GM12878 (cell line): ENCODE data around the gene ANKRD65.
"Not testable (repeated sequence)": the region's sequence is repeated elsewhere in the genome, so short reads cannot be mapped to it uniquely, and the experiment has no call there.

Experiments
- ATF7 ChIP-seq: fragments of 450-650 bp; IDR thresholded peaks from 2 replicates; pipeline ENCODE4 v1.6.1; 2016; ENCODE audit warnings: low read depth, mild to moderate bottlenecking
- ELK1 ChIP-seq: IDR thresholded peaks from 2 replicates; pipeline ENCODE4 v1.6.1; 2012; ENCODE audit warnings: low read depth, low read length, improper control_type of control experiment
- ESRRA ChIP-seq: IDR thresholded peaks from 2 replicates; pipeline ENCODE4 v1.6.1; 2012; ENCODE audit warnings: mild to moderate bottlenecking, low read length, improper control_type of control experiment
- KDM1A ChIP-seq: fragments of 200-600 bp; sonication (generic); IDR thresholded peaks from 2 replicates; pipeline ENCODE4 v1.6.1; 2016; ENCODE audit warnings: borderline replicate concordance
- MAX ChIP-seq: IDR thresholded peaks from 2 replicates; pipeline ENCODE4 v1.6.1; 2012; ENCODE audit warnings: low read depth, low read length, improper control_type of control experiment
- SP1 ChIP-seq: IDR thresholded peaks from one replicate; pipeline ENCODE4 v1.6.1; 2011; ENCODE audit warnings: low read depth, low read length
- TF ChIP-seq, protein P1 (sequence below), 3 experiments: IDR thresholded peaks in 2 of 3; conservative IDR thresholded peaks in 1 of 3; 2 replicates each; pipeline ENCODE4 v1.5.1; 2011; ENCODE audit warnings: low read depth in 3 of 3, low read length in 3 of 3, mild to moderate bottlenecking in 3 of 3, control low read depth in 2 of 3, moderate library complexity in 2 of 3, inconsistent platforms in 1 of 3, mixed read lengths in 1 of 3; ENCODE audit not compliant: control insufficient read depth in 2 of 3, insufficient read depth in 1 of 3; ENCODE audit errors: extremely low read depth in 1 of 3

GRCh38 chr1:1459156-1459555 is 38.1 kb upstream of the ANKRD65 start:
- not testable (repeated sequence) for TF ChIP-seq ELK1, ATF7, ESRRA, MAX, KDM1A, SP1
- TF ChIP-seq, protein P1, sequence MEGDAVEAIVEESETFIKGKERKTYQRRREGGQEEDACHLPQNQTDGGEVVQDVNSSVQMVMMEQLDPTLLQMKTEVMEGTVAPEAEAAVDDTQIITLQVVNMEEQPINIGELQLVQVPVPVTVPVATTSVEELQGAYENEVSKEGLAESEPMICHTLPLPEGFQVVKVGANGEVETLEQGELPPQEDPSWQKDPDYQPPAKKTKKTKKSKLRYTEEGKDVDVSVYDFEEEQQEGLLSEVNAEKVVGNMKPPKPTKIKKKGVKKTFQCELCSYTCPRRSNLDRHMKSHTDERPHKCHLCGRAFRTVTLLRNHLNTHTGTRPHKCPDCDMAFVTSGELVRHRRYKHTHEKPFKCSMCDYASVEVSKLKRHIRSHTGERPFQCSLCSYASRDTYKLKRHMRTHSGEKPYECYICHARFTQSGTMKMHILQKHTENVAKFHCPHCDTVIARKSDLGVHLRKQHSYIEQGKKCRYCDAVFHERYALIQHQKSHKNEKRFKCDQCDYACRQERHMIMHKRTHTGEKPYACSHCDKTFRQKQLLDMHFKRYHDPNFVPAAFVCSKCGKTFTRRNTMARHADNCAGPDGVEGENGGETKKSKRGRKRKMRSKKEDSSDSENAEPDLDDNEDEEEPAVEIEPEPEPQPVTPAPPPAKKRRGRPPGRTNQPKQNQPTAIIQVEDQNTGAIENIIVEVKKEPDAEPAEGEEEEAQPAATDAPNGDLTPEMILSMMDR (IDR thresholded peaks at IDR 0.05 in 2 of 3, conservative IDR thresholded peaks at IDR 0.05 in 1 of 3; ENCODE audit: control insufficient read depth in 2 of 3, extremely low read depth in 1 of 3, insufficient read depth in 1 of 3, low read depth in 3 of 3, low read length in 3 of 3), result not testable (repeated sequence)
